Brain pericyte (primary cell): Measurements from ENCODE around the gene ENPP4.
"Not testable (repeated sequence)": the region's sequence is repeated elsewhere in the genome, so short reads cannot be mapped to it uniquely, and the experiment has no call there.

Experiments
- DNase-seq: peaks from one replicate; pipeline ENCODE4 v3.0.0-alpha.2; 2012; ENCODE audit warnings: low read depth, low spot score

ENPP4 gene

GRCh38 chr6:46131291-46131690 lies 1.5 kb downstream of the ENPP4 start:
- not testable (repeated sequence) for DNase-seq

GRCh38 chr6:46134216-46134615 lies 4.4 kb downstream of the ENPP4 start:
- no peak for DNase-seq

DNA sequence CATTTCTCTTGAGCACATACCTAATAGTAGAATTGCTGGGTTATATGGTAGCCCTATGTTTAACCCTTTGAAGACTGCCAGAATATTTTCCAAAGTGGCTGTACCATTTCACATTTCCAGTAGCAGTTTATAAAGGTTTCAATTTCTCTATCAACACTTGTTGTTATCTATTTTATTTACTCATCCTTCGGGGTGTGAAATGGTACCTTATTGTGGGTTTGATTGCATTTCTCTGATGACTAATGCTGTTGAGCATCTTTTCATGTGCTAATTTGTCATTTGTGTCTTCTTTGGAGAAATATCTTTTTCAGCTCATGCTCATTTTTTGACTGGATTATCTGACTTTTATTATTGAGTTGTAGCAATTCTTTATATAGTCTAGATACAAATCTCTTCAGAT lies 5.4 kb downstream of the ENPP4 start:
- no peak for DNase-seq

DNA sequence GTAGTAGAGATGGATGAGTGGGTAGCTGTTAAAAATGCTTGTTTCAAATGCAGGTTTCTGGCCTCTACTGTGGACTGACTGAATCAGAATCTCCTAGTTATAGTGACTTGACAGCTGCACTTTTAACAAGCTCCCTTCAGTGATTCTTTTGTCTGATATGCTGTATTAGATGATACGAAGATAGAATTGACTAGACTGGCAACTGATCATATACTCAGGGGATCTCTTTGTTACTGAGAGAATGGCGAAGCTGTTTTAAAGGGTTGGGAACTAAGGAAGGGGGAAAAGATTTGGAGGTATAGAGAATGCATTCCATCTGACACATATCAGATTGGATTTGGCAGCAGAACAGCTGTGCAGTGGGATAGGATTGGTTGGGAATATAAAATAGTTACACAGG lies 7.0 kb downstream of the ENPP4 start:
- DNase-seq: no peak

DNA sequence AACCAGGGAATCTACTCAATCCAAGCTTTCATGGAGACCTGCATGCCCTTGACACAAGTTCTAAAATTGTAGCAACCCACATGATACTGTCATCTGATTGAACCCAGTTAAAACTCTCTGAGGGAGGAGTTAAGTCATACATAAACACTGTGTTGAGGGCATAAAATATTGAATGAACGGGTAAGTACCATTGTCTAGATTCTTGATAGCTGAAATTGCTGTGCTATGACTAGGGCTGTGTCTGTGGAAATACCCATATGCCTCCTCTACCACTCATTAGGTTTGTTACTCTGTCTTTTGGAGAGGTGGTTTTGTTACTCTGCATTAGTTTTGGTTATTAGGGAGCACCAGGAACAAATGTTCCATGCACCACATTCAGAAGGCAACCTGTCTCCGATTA lies 7.6 kb downstream of the ENPP4 start:
- DNase-seq: no peak

DNA sequence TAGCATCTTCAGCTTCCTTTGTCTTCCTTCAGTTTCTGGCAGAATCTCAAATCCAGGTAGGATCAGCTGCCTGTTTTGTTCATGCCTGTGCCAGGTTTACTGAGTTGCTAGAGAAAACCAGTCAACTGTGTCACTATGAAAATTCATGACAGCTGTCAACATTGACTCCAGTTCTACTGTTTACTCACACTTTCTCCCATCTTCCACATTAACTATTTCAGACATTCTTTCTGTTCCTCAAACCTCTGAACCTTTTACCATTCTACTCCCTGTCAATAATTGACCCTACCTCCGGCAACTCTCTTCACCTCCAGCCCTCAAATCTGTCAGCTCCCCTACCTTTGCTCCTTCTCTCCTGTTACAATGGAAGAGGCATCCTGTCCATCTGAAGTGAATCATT lies 8.5 kb downstream of the ENPP4 start:
- DNase-seq: no peak

DNA sequence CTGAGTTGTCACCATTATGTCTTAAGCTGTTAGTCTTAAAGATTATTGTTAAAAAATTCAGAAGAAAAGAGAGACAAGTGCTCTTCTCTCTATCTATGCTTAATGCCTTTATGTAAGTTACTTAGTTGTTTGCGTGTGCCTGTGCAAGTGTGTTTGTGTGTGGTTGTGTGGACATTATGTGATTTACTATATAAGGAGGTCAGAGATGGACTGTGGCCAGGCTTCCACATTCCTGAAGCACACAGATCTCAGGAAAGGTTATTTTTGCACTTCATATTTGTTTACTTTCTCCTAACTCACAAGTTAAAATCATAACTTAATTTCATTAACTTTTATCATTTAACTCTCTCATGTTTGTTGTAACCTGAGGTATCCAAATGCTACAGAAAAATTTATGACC lies 14.5 kb downstream of the ENPP4 start:
- DNase-seq: no peak

DNA sequence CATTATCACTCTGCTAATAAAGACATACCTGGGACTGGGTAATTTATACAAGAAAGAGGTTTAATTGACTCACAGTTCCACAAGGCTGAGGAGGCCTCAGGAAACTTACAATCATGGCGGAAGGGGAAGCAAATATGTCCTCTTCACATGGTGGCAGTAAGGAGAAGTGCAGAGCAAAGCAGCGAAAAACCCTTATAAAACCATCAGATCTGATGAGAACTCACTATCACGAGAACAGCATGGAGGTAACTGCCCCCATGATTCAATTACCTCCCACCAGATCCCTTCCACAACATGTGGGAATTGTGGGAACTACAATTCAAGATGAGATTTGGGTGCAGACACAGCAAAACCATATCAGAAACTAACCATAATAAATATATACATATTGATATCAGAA lies 19.3 kb downstream of the ENPP4 start:
- not testable (repeated sequence) for DNase-seq

DNA sequence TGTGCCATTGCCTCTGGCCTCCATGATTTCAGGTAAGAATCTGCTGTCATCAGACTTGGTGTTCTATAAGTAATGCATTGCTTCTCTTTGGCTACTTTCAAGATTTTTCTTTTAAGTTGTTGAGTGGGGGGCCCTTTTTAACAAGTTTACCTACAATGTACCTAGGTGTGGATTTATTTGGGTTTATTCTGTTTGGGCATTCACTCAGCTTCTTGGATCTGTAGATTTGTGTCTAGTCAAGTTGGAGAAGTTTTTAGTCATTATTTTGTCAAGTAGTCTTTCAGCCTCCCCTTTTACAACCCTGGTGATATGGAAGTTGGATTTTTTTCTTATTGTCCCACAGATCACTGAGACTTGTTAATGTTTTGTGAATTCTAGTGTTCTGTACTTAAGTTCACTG lies 26.9 kb downstream of the ENPP4 start:
- no peak for DNase-seq

DNA sequence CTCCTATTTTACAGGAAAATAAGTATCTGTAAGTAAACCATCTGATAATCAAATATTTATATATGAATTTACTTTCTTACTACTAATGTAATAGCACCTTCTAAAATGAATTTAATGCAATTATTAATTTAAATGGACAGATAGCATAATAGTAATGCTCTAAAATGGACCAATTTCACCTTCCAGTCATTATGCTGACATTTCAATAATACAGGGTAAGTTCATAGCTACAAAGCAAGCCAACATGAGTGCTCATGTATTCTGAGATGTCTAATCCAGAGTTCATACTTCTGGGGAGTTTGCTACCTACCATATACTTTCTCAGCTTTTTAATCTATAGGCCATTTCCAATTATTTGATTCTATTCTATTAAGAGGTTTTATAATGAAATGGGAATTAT lies 29.4 kb downstream of the ENPP4 start:
- DNase-seq: no peak

DNA sequence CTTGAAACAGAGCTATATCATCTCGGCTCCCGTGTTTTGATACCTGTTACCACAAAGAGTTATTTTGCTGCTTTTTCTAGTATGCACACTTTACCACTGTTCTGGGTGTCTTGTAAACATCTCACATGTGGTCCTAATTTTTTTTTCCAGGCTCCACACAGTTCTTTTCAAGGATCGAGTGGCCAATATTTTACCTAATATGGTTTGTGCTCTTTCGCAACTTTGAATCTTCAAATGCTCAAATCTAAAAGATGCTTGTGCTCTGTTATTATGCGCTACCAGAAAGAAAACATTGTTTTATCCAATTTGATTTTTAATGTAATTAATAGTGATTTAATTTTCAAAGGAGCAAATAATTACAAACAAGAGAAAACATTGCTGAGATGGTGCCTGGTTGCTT lies 30.3 kb downstream of the ENPP4 start:
- no peak for DNase-seq

- no peak for DNase-seq
Observed at GRCh38 chr6:46170357-46171289, 40.8 kb downstream of the ENPP4 start, which contains the start of gene ENPP5. ENPP5 (minus strand) TSS chr6:46170980; CDS start chr6:46168262, 2,718 bp downstream.

DNA sequence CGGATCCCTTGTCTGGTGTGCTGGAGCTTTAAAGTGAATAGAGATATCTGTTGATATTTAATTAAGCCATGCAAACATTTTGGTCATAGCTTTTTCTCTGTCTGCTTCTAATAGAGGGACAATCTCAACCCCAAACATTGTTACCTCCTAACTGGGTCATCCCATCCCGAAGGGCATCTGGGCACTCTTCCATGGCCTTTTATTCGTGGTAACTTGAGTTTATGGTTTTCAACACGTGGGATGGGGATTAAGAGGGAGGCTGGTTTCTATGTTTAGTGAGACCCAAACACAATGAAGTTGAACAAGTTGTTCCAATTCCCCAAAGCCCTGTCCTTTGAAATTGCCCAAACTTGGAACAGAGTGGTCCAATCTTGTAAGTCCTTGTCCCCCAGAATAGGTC lies 42.4 kb downstream of the ENPP4 start:
- DNase-seq: no peak

DNA sequence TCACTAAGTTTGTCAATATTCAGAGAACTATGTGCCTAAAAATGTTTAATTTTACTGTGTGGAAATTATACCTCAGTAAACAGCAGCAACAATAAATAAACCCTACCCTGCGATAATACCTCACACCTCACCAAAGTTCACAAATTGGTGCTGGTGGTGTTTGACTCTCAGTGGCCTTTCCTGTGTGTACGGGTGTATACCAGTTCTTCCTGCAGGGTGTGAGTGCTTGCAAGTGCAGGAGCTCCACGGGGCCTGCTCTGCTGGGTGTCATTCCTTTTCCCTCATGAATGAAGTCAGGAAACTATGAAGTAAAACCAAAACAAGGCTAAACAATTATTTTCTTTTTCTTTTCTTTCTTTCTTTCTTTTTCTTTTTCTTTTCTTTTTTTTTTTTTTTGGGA lies 45.1 kb downstream of the ENPP4 start:
- no peak for DNase-seq

- DNase-seq: no peak
Observed at GRCh38 chr6:46175446-46175845, 45.7 kb downstream of the ENPP4 start.

GRCh38 chr6:46175976-46176375 lies 46.2 kb downstream of the ENPP4 start:
- DNase-seq: no peak

DNA sequence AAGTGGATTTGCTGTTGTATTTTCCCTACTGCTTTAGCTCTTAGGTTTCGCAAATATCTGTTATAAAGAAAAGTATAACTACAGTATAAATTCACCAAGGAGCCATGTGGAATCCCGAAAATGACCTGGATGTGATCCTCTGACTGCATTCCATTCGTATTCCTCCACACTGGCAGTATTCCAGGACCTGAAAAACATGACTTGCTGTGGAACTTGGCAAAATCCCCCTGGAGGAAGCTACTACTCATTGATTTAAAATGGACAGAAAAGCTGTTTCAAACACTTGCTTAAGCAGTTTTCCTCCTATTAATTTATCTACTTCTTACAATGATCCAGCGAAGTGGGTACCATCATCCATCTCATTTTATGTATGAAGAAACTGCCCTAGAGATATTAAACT lies 54.3 kb downstream of the ENPP4 start:
- no peak for DNase-seq

- no peak for DNase-seq
Observed at GRCh38 chr6:46186583-46186982, 56.8 kb downstream of the ENPP4 start.

- DNase-seq: no peak
Observed at GRCh38 chr6:46189726-46190125, 59.9 kb downstream of the ENPP4 start.

DNA sequence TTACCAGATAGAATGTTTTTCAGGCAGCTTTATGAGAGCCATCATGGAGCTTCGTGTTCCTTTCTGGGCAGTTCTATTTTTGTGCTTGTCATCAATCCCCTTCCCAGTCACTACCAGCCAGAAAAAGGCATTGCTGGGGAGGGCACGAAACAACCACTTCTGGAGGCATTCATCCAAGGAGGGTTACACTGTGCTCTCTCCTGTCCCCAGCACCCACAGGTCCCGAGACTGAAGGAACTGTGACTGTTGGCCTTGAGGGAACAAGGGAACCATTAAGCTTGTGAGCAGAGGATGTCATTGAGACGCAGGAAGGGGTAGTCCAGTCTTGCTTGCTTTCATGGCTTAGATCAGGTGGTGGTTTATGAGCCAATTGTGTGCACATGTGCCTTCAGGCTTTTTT lies 61.1 kb downstream of the ENPP4 start:
- DNase-seq: no peak

DNA sequence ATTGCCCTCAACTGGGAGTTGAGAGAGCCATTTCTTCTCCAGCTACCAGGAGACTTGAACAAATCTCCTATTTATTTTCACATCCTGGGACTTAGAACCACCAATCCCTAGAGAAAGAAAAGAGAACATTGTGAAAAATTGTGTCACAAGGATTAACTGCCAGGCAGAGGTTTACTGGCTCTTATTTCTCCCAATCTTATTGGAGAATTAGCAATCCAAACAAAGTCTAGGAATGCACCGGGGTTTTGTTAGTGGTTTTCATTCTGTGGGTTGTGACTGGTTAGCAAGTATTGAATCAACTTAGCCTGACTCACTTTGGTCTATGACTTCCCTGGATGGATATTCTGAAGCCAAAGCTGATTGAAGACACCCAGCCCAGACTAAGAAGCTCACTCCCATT lies 62.2 kb downstream of the ENPP4 start:
- DNase-seq: no peak
